EH (cell line): ENCODE results near the gene CASZ1.
A peak's percentile ranks its signal among the peaks of the same experiment; 100 is the strongest.

ENCODE experiments used
- DNase-seq: peaks from one replicate; pipeline ENCODE4 v3.0.0-alpha.2; 2015; ENCODE audit warnings: low read depth

Gene CASZ1

DNA sequence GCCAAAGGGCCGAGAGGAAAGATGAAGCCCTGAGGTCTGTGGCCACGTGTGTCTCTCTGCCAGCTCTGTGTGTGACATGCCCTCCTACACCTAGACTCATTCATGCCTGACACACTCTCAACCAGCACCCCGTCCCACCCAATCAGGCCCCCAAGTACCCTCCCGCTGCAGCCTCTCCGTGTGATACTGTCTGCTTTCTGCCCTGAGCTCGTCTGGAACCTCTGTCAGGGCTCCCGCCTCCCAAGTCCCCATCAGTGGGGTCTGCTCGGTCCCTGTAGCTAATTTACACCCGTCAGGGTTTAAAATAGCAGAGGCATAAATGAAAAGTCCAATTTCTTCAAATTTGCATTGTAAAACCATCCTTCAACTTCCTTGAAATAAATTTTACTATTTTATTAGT lies 20.7 kb downstream of the CASZ1 start:
- DNase-seq: no peak

DNA sequence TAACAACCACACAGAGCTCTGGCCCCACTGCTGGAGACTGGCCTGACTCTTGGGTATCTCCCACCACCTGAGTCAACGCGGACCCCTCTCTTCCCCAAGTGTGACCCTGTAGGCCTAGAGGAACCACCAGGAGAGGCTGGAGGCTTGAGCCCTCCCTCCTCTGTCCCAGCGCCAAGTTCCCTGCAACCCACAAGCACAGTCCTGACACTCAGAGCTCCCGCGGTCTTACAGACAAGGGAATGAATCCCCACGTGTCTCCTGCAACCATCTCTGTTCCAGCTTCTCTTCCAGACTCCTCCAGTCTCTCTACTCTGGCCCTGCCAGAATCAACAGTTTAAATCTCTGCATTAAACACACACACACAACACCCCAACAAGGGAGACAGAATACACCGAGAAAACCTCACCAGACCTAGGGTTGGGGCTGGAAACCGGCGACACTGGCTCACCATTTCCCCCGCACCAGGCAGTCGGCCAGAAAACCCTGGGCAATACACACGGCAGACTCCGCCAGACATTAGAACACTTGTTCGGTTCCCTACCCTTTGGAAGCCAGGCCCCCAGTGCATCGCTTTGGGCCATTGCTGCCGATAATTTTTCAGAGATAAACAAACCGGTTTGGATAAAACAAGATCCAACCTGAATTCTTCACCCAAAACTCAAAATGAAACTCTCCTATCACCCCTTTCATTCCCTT lies 21.7 kb downstream of the CASZ1 start:
- DNase-seq: no peak

DNA sequence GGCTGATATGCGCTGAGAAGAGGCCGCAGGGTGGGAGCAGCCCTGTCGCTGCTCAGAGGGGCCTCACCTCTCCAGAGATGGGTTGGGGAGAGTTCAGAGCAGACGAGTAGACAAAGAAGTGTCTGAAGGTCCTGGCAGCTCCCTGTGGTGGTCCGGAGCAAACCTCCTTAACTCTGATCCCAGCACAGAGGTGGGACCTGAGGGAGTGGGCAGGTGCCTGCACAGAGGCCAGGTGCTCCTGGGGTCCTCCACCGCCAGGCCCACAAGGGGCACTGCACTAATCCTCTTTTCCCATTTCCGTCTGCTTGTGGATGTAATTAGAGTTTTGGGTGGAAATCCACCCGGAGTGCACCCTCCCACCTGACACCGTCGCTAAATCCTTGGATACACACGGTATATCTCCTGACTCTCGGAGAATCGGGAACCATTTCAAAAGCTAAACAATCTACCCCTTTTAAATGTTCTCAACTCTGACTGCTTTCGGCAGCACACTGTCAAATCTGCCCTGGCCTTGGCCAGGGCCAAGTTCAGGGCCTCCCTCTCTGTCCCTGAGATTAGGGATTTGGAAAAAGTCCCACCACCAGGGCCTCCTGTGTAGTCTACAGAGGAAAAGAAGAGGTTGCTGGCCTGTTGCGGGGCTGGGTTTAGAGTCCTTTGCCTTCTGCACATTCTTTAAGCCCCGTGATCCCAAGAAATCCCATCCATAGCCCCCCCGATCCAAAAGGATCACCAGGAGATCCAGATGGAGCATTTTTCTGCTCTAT lies 22.4 kb downstream of the CASZ1 start:
- no peak for DNase-seq

DNA sequence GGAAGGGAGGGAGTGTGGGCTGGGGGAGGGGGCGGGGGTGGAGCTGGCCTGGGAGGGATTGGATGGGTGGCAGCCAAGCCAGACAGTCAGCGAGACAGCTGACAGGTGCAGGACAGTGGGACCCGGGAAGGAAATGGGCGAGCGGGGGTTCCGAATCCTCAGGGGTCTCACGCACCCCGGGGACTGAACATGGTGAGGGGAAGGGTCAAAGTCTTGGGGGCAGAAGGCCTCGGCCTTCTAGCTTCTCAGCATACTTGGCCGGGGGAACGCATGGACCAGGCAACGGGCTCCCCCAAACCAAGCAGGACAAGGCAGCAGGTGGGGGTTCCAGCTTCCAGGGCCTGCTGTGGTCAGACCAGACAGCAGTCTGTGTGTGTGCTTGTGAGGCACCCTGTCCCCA lies 23.1 kb downstream of the CASZ1 start:
- no peak for DNase-seq

DNA sequence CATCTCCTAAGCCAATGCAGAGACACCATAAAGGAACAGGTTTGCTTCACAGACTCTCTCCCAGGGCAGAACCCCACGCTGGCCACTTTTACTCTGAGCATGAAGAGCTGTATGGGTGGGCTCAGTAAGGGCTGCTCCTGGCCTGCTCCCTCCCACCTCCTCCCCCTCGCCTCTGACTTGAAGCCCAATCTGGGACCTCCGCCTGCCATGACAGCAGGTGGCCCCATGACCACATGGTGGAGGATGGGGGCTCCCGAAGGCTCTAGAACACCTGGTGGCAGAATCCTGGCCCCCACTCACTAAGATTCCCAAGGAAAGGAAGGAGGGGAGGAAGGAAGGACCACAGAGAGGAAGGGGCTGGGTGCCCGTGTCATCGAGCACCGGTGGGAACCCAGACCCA lies 23.7 kb downstream of the CASZ1 start:
- DNase-seq: no peak

DNA sequence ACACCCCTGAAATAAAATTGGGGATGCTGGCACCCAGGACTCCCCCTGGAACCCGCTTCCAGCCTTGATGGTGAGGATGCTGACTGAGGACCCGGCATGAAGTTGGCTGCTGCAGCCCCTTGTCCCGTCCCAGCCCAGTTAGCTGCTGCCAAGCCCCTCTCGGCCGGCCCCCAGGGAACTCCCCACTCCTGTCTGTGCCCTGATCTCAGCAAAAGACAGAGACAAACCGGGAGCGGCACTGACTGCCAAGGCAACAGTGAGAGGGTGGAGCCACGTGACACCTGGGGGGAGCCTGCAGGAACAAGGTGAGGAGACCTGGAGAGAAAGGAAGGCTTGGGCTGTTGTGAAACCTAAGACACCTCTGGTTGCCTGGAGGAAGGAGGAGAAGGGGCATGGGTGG lies 24.7 kb downstream of the CASZ1 start:
- no peak for DNase-seq

DNA sequence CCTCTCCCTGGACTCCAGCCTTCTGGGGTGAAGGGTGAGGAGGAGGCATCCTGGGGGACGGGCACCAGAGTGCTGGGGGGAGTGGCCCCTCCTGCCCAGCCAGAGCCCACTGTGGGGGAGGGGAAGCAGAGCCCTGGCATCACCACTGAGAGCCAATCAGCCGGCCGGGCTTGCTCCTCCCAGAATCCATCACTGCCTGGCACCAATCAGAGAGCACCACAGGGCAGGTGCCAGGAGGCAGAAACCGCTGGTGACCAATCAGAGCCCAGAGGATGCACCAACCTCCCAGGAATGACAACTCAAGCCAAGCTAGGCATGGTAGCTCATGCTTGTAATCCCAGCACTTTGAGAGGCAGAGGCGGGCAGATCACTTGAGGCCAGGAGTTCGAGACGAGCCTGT lies 27.9 kb downstream of the CASZ1 start:
- DNase-seq: no peak

DNA sequence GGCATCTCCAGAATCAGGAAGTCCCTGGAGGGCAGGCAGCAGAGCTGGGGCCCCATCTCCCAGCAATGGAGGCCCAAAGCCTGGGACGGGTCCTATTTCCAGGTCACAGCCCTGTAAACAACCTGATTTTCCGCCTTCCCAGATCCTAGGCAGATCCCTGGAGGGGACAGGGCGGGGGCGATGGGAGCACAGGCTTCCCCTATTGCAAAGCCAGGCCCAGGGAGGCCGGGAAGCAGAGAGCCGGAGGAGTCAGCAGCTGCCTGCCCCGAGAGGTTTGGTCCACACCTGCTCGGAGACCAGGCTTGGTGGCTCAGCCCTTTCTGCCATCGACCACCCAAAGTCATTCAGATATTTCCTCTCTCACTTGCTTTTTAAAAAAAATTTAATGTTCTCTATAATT lies 29.2 kb downstream of the CASZ1 start:
- no peak for DNase-seq

DNA sequence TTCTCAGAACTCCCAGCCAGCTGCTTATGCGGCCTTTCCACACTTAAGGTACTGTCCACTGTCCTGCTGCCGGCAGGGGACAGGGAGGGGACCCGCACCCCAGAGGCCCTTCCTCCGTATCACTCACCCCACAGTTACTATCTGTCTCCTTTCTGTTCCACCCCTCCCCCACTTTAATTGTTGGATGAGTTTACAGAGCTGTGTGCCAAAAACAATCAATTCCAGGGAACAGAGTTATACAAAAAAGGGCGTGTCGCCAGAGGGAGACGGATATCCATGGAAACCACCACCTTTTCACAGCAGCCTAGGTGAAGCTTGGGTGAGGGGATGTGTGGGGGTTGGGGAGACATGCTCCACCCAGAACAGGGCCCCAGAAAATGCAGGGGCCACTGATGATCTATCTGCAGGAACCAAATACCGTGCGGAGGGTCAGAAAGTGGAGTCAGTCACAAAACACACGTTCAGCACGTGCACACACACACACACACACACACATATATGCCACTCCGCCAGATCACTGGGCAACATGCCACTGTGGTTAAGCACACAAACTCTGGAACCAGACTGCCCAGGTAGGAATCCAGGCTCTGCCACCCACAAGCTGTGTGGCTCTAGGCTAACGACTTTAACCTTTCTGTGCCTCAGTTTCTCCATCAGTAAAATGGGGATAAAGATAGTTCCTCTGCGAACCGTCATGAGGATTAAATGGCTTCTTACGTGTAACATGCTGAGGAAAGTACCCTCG lies 30.5 kb downstream of the CASZ1 start:
- DNase-seq: no peak

DNA sequence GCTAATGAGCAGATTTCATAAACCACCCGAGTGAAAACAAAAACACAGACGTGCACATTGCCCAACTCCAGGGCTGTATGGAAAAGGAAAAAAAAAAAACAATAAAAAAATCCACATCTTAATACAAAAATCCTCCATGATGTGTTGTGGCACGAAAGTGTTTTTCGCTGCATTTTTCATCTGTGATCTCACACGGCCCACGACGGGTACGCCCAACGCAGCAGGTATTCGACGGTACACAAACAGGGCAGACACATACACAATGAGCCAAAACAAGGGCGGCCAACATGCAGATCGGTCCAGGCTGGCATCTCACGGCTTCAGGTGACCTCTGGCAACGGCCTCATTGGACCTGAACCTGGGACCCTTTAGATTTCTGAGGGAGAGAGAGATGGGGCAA lies 31.1 kb downstream of the CASZ1 start:
- DNase-seq: no peak

DNA sequence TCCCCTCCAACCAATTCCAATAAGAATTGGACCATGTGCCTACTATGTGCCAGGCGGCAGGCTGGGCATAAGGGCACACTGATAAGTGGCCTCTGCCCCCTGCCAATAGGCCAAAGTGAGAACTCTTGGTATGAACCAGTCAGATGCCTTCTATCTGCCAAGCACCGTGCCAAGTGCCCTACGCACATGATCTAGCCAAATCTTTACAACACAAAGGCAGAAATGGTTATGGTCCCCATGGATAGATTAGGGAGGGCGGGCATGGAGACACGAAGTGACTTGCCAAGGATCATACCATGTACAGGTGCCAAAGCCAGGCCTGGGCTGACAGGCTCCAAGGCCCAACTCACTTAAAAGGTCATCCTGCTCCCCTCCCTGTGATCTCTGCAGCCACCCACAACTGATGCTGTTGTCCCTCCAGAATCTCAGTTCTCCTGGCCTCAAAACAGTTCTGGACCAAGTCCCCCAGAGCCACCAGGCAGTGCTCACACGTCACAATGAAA lies 32.1 kb downstream of the CASZ1 start:
- DNase-seq: no peak

DNA sequence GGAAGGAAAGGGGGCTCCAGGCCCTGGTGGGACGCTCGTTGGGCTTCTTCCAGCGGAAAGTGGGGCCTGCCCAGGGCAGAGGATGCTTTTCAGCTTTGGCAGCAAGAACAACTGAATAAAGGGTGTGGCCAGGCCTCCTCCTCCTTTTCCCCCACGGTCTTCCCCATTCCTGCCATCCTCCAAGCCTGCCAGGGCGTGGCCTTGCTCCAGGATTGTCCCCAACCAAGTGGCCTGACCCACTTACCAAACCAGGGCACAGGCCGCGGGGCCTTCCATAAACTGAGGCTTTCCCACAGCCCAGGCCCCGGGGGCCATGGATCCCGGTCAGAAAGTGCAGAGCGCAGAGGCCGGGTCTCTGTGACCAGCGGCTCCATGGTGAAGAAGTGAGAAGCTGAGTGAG lies 33.6 kb downstream of the CASZ1 start:
- DNase-seq: no peak

DNA sequence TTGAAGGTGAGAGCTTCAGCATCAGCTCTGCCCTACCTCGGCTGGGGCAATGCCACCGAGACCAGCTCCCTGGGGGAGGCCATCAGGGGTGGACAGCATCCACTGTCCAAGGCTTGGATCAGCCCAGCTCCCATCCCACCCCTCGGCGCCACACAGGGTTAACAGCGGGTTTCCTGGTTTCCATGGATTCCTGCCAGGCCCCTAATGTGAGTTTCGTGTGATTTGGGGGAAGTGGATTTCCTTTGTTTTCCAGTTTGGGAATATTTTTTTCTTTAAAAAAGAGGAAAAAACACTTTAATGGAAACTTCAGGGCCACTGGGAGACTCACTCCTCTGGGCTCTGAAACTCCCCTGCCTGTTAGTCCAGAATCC lies 34.3 kb downstream of the CASZ1 start:
- no peak for DNase-seq

DNA sequence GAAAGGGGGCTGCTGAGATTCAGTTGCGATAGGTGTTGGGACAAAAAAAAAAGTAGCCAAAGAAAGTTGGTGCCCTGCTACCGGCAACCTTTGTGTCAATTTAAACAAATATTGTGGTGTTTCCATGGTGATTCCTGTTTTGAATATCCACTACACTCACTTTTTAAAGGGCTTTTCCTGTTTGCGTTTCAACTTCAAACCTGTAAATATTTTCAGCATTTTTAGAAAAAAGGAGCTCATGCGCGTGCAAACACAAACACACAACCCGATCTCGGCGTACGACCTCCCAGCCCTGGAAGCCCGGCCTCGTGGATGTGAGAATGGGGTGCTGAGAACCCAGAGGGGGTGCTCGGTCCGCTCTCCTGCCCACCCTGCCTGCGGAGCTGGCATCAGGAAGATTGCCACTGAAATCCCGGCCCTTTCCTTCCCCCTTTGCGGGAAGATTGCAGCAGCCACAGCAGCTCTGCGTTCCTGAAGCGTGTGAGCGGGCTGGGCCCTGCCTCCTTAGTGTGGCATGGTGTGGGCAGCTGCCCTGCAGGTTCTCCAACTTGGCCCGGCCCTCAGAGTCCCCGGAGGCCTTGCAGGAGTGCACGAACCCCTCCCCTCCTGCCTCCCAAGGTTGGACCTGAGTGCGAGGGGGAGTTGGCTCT lies 34.8 kb downstream of the CASZ1 start:
- no peak for DNase-seq

DNA sequence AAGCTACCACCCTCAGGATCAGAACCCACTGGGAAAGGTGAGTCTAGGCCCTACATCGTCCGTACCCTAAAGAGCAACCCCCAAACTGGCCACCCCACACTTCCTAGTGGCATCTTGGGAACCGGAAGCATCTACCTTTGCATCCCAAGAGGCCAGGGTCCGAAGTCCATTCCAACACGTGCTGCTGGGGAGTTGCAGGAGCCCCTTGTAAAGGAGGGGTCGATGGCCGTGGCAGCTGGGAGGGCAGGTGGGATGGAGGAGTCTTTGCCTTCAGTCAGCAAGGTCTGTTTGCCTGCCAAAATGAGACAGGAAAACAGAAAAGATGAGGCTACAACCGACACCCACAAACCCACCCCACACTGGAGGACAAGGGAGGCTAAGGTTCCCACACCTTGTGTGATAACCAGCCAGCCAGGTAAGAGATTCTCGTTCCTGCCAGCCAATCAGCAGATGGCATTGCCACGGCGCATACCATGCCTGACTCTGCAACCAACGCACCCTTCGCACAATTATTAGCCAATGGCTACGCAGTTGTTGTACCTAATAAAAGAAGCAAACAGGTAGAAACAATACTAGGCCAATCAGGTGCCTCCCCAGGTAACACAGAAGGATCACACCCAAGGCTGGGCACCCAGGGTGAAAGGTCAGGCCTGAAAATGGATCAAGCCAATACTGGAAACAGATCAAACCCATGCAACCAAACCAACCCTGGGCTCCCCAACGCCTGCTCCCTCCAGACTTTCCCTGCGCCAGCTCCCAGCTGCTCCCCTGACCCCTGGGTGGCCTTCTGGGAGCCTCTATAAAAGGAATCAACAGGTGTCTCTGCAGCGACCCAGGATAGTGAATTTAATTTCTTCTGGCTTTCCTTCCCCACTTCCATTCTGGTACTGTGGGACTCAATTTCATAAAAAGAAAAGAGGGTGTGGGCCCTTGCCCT lies 35.6 kb downstream of the CASZ1 start:
- DNase-seq: no peak

DNA sequence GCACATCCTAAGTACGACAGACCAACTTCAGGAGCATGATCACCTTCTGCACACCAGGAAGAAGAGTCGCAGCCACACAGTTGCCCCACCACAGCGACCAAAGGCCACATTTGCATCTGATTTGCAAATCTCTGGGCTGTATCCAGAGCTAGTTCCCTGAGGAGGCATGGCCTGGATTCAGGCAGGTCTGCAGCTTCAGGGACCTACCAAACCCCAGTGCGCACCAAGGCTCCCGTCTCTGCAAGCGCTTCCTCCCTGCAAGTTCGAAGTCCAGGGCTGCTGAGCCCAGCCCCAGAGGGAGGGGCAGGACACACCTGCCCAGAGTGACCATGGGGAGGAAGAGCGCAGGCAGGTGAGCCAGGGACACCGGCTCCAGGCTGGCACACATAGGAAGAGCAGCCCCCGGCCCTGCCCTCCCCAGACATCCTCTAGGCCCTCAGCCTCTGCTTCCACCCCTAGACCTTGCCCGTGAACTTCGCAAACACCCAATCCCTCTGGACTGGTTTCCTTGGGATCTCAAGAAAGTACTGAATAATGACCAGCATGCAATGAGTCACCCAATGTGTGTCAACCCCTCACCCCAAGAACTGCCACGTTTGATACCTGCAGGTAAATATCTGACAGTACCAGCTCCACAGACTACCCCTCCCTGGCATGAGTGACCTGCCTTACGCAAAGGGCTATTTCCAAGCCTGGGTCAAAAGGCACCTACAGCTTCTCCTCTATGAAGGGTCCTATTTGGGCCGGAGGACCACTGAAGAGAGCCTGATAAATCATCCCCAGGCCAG lies 36.8 kb downstream of the CASZ1 start:
- no peak for DNase-seq

DNA sequence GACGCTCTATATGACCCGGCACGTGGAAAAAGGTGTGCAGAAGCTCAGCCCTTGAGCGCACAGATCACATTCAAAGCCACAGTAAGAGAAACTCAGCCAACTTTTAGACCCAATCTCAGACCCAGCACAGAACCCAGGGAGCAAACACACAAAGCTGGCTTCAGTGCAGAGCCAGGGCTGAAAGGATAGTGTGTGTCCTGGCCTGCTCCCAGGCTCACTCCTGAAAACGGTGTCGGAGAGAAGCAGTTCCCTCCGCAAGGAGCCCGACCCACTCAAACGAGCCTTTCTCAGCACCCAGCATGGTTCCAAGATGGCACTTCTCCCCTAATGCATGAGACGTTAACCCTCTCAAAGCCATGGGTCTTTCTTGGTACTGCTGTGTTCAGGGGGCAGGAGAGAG lies 39.6 kb downstream of the CASZ1 start:
- no peak for DNase-seq

DNA sequence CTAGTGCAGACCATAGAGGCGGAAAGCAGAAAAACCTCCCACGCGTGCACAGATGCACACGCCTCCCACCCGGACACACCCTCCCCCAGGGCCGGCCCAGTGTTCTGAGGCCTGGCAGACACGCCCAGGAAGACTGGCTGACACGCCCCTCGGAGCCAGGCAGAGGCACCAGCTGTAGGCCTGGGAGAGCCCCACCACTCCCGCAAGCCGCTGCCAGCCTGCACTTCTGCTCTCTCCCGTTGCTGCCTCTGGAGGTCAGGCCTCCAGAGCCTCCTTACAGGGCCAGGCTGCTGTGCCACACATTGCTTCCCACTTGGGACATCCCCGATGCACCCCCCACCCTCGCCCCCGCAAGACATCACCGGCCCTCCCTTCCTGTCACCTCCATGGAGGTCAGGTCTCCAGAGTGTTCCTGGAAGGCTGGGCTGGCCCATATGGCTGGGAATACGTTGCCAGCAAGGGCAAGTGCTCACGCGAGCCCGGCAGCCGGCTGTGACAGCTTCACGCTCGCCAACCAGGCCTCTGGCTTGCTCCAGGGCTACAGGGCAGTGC lies 40.4 kb downstream of the CASZ1 start:
- DNase-seq: peak; percentile 39

DNA sequence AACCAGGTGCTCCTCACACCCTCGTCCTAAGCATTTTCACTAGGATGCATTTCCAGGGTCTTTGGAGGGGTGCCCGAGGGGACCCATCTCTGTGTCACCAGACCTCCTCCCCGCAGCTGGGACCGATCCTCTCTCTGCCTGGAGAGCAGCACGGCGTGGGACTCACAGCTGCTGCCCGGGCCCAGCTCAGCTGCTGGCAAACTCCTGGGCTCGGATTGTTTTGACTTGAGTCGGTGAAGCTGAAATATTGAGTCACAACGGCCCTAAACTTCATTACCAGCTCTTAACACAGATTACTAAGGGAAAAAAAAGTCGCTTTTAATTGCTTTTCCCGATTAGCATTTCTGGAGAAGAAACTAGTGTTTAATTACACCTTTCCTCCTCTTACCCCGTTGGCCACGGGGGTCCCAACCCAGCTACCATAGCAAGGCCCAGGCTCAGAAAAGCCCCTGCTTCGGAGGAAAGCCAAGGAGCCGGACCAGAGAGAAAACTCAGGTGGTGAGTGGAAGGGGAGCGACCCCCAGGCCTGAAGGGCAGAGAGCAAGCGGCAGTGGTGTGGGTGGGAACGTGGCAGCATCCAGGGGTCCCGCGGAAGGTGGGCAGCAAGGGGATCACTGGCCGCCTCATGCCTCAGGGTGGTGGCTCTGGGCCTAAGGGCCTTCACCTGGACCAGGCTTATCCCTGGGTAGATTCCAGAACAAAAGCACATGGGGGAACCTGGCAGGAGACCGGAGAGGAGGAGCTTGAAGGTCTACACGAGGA lies 41.7 kb downstream of the CASZ1 start:
- peak; percentile 26 for DNase-seq

DNA sequence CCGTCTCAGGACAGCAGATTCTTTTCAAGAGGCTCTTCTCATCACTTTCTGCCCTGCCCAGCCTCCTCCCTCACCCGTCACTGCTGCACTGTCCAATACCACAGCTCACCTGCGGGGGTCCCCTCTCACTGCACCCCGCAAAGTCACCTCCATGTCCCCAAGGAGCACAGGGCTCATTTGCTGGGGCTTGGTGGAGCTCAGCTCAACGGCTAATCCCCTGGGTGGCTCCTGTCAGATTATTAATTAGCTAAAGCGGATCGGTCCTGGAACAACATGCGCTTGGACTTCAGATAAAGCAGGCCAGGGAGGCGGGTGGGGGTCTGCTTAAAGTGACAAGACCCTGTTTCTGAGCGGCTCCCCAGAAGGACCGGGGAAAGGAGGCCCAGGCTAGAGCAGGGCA lies 43.1 kb downstream of the CASZ1 start:
- no peak for DNase-seq
